PC-9 (cell line): Measurements from ENCODE around the gene CMTM8. TPM values are rescaled to one million over a fixed set of nuclear protein-coding genes. Genes with fewer than 3 reads are reported as not detected.

Source experiments
- BruUV-seq: library from RNA; stranded (reverse); fragments of 400-500 nt; replicated peaks from 2 replicates; lab custom pipeline; 2021; lab: Mats Ljungman, UMichigan
- CTCF ChIA-PET: fragments of 300-600 bp; sonication (Branson Sonifier 250); formaldehyde crosslinking; loops from one replicate; lab custom pipeline; 2022; ENCODE audit warnings: antibody characterized with exemption; lab: Charles Lee
- POLR2A ChIA-PET: fragments of 300-600 bp; sonication (Branson Sonifier 250); formaldehyde crosslinking; loops from one replicate; lab custom pipeline; 2022; ENCODE audit warnings: antibody characterized with exemption; ENCODE audit not compliant: unreplicated experiment; lab: Charles Lee
- DNase-seq, 2 experiments: peaks; one replicate each; pipeline versions ENCODE4 v3.0.0 to v3.0.0-alpha.2; 2015 to 2022; ENCODE audit warnings: mixed read lengths in 1 of 2
- H2AFZ ChIP-seq: fragments of 200-600 bp; sonication (generic); 2 replicates; pipeline ENCODE4 v1.8.1; 2017; ENCODE audit warnings: antibody characterized with exemption
- H3F3A ChIP-seq: fragments of 200-600 bp; sonication (generic); 2 replicates; pipeline ENCODE4 v1.8.1; 2017; ENCODE audit warnings: antibody characterized with exemption, mild to moderate bottlenecking, low read depth; ENCODE audit not compliant: insufficient read depth
- H3K27ac ChIP-seq: fragments of 200-600 bp; sonication (generic); 2 replicates; pipeline ENCODE4 v1.6.1; 2016; ENCODE audit warnings: mixed run types
- H3K27me3 ChIP-seq: fragments of 200-600 bp; sonication (generic); 2 replicates; pipeline ENCODE4 v1.6.1; 2016; ENCODE audit warnings: low read depth, mixed run types; ENCODE audit not compliant: insufficient read depth
- H3K36me3 ChIP-seq: fragments of 200-600 bp; sonication (generic); 2 replicates; pipeline ENCODE4 v1.6.1; 2016; ENCODE audit warnings: low read depth, mixed run types
- H3K4me1 ChIP-seq: fragments of 200-600 bp; sonication (generic); replicated peaks from 2 replicates; pipeline ENCODE4 v1.6.1; 2016; ENCODE audit warnings: mixed run types; ENCODE audit not compliant: insufficient read depth
- H3K4me2 ChIP-seq: fragments of 200-600 bp; sonication (generic); 2 replicates; pipeline ENCODE4 v1.6.1; 2017; ENCODE audit warnings: mixed run types
- H3K4me3 ChIP-seq: fragments of 200-600 bp; sonication (generic); 2 replicates; pipeline ENCODE4 v1.6.1; 2016; ENCODE audit warnings: mixed run types
- H3K79me2 ChIP-seq: fragments of 200-600 bp; sonication (generic); 2 replicates; pipeline ENCODE4 v1.6.1; 2017; ENCODE audit warnings: low read depth, mixed run types
- H3K9me2 ChIP-seq: fragments of 200-600 bp; sonication (generic); 2 replicates; pipeline ENCODE4 v1.8.1; 2017; ENCODE audit warnings: mild to moderate bottlenecking; ENCODE audit not compliant: insufficient read depth
- H3K9me3 ChIP-seq: fragments of 200-600 bp; sonication (generic); 2 replicates; pipeline ENCODE4 v1.8.1; 2016; ENCODE audit warnings: low read depth; ENCODE audit not compliant: insufficient read depth
- H4K20me1 ChIP-seq: fragments of 200-600 bp; sonication (generic); 2 replicates; pipeline ENCODE4 v1.8.1; 2017; ENCODE audit not compliant: insufficient read depth
- EZH2 ChIP-seq: fragments of 200-600 bp; sonication (generic); IDR thresholded peaks from 2 replicates; pipeline ENCODE4 v1.8.0; 2017; ENCODE audit warnings: antibody characterized with exemption, low read depth
- intact Hi-C: fragments of 100-400 bp; cut with micrococcal nuclease; formaldehyde crosslinking; loops from one replicate; pipeline ENCODE4 v1.10.0; 2022; ENCODE audit not compliant: unreplicated experiment
- total RNA-seq: library from RNA; stranded (reverse); gene quantifications from 2 replicates; pipeline ENCODE4 v1.2.3, GENCODE V29; 2021
- TF ChIP-seq, protein P1 (sequence below): fragments of 200-600 bp; sonication (generic); conservative IDR thresholded peaks from 2 replicates; pipeline ENCODE4 v1.6.1; 2017; ENCODE audit warnings: mixed run types, antibody characterized with exemption, mild to moderate bottlenecking, moderate library complexity

Gene CMTM8
- total RNA-seq, 1 experiment from 2014 or later: 17.8 TPM

DNA sequence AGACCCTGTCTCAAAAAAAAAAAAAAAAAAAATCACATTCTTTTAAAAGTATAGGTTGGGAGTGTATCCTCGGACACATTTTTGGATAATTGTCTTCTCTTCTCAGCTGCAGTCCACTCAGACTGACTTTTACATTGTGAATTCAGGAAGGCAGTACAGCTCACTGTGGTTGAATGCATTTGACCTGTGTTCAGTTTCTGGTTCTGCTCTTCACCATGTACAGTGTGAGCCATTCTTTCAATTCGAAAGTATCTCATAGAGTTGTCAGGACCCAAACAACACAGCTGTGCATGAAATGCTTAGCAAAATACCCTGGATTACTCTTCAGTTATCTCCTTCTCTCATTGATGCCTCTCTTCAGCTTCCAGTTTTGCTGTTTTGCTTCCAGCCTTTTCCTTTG lies 5.0 kb downstream of the CMTM8 start:
- intact Hi-C loops: no loop called here
- Histone ChIP-seq H2AFZ (no peak overlapping the region), H3K27ac (no peak overlapping the region), H4K20me1 (no peaks in the 10 kb centered on the region), H3F3A (peaks cover 4% of the 10 kb centered on the region; the same call in 1 of the 2 replicates), H3K36me3 (0 out of 2 replicates have a peak, but pooled peaks cover 3% of the 10 kb centered on the region), H3K9me2 (no peaks in the 10 kb centered on the region), H3K79me2 (peaks cover 35% of the 10 kb centered on the region), H3K27me3 (no peaks in the 10 kb centered on the region), H3K4me1 (peaks cover 25% of the 10 kb centered on the region; the same call in 1 of the 2 replicates), H3K4me2 (no peak overlapping the region), H3K9me3 (no peaks in the 10 kb centered on the region), H3K4me3 (no peak overlapping the region)
- BruUV-seq: no TSS peak
- no peak for DNase-seq
- TF ChIP-seq, protein P1, sequence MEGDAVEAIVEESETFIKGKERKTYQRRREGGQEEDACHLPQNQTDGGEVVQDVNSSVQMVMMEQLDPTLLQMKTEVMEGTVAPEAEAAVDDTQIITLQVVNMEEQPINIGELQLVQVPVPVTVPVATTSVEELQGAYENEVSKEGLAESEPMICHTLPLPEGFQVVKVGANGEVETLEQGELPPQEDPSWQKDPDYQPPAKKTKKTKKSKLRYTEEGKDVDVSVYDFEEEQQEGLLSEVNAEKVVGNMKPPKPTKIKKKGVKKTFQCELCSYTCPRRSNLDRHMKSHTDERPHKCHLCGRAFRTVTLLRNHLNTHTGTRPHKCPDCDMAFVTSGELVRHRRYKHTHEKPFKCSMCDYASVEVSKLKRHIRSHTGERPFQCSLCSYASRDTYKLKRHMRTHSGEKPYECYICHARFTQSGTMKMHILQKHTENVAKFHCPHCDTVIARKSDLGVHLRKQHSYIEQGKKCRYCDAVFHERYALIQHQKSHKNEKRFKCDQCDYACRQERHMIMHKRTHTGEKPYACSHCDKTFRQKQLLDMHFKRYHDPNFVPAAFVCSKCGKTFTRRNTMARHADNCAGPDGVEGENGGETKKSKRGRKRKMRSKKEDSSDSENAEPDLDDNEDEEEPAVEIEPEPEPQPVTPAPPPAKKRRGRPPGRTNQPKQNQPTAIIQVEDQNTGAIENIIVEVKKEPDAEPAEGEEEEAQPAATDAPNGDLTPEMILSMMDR: no peak
- TF ChIP-seq EZH2: no peak
- ChIA-PET CTCF (no interaction called here), POLR2A (no interaction called here)

- TF ChIP-seq, protein P1: no peak
- no peak for TF ChIP-seq EZH2
- H2AFZ ChIP-seq: no peak overlapping the region
- H3K9me3 ChIP-seq: peaks cover 4% of the 10 kb centered on the region; the same call in 1 of the 2 replicates
- no TSS peak for BruUV-seq
- ChIA-PET CTCF (interaction anchor here (0.5 to 0.6 kb wide), 2 partner anchors 29 to 54 kb away, joined by 4 read pairs; no protein-coding TSS in a partner anchor), POLR2A (no interaction called here)
- H3K4me2 ChIP-seq: no peak overlapping the region
- no peak overlapping the region for H3K27ac ChIP-seq
- no peak for DNase-seq
- H3K4me1 ChIP-seq: peaks cover 34% of the 10 kb centered on the region
- intact Hi-C loops: no loop called here
- no peaks in the 10 kb centered on the region for H4K20me1 ChIP-seq
- H3K36me3 ChIP-seq: 0 out of 2 replicates have a peak, but pooled peaks cover 3% of the 10 kb centered on the region
- peaks cover 19% of the 10 kb centered on the region for H3F3A ChIP-seq
- H3K27me3 ChIP-seq: no peaks in the 10 kb centered on the region
- no peaks in the 10 kb centered on the region for H3K9me2 ChIP-seq
- peaks cover 31% of the 10 kb centered on the region for H3K79me2 ChIP-seq
- no peak overlapping the region for H3K4me3 ChIP-seq
These were observed 6.7 kb downstream of the CMTM8 start for GRCh38 chr3:32245200-32245599.

DNA sequence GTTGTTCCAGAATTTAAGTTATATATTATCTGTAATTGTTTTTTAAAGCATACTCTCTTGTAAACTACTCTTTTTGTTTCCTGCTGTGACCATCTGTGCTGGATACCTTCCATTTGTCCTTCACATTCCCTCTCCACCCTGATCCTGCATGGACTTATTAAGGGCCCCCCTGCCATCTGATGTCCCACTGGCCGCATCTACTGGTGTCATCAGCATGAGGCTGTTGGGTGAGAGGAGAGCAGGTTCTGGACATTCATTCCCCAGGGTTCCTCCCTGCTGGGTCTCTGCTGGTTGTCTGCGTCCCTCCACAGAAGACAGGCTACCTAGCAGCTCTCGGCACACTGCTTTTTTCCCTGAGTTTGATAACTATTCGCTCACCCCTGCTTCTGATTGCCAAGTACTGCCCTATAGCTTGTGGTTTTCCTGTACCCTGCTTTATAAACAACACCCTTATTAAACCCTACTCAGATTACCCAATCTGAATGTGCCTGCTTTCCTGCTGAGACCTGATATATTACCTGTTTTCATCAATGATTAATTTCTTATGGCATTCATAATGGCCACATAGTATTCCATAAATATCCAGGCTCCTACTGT lies 7.7 kb downstream of the CMTM8 start:
- peaks cover 4% of the 10 kb centered on the region; the same call in 1 of the 2 replicates for H3K9me3 ChIP-seq
- H3K4me1 ChIP-seq: peaks cover 30% of the 10 kb centered on the region
- no peaks in the 10 kb centered on the region for H3K9me2 ChIP-seq
- H2AFZ ChIP-seq: no peak overlapping the region
- TF ChIP-seq, protein P1: no peak
- no peak for TF ChIP-seq EZH2
- CTCF ChIA-PET: no interaction called here
- H3K27ac ChIP-seq: no peak overlapping the region
- no peak overlapping the region for H3K4me3 ChIP-seq
- intact Hi-C loops: no loop called here
- H3K4me2 ChIP-seq: peak overlapping the region; percentile 10; the same call in 1 of the 2 replicates
- POLR2A ChIA-PET: no interaction called here
- H3K79me2 ChIP-seq: peaks cover 21% of the 10 kb centered on the region
- peak in 1 of 2 experiments; percentile 36 for DNase-seq
- no peaks in the 10 kb centered on the region for H3K27me3 ChIP-seq
- BruUV-seq: no TSS peak
- peaks cover 20% of the 10 kb centered on the region for H3F3A ChIP-seq
- H3K36me3 ChIP-seq: 0 out of 2 replicates have a peak, but pooled peaks cover 3% of the 10 kb centered on the region
- H4K20me1 ChIP-seq: no peaks in the 10 kb centered on the region
